Epidermal melanocyte (primary cell): ENCODE results near the gene OTX2.

Source experiments
- DNase-seq: peaks from one replicate; pipeline ENCODE4 v3.0.0; 2011; ENCODE audit warnings: low spot score; ENCODE audit not compliant: insufficient read length

The OTX2 gene

GRCh38 chr14:56810147-56810719 is at the start of gene OTX2:
OTX2 (minus strand) TSS chr14:56810479; CDS start chr14:56805456, 5,023 bp downstream.
- DNase-seq: no peak

DNA sequence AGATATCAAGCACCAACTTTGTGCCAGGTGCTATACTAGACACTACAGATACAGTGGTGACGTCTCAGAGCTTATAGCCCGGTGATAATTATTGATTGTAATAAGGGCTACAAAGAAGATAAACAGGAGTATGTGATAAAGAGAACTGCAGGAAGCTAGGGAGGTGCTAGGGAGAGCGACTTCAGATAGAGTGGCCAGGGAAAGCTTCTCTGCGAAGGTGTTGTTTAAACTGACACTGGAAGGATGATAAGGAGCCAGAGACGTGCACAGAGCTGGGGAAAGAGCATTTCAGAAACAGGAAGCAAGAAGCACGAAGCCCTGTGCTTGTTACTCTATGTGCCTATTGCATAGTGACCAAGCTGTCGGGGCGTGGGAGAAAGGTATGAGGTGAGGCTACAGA is 48.1 kb upstream of the OTX2 start:
- no peak for DNase-seq

- DNase-seq: no peak
Observed at GRCh38 chr14:56857216-56857615, 46.9 kb upstream of the OTX2 start.

GRCh38 chr14:56855891-56856461 is 45.7 kb upstream of the OTX2 start:
- no peak for DNase-seq

- no peak for DNase-seq
Observed at GRCh38 chr14:56854325-56854724, 44.0 kb upstream of the OTX2 start.

DNA sequence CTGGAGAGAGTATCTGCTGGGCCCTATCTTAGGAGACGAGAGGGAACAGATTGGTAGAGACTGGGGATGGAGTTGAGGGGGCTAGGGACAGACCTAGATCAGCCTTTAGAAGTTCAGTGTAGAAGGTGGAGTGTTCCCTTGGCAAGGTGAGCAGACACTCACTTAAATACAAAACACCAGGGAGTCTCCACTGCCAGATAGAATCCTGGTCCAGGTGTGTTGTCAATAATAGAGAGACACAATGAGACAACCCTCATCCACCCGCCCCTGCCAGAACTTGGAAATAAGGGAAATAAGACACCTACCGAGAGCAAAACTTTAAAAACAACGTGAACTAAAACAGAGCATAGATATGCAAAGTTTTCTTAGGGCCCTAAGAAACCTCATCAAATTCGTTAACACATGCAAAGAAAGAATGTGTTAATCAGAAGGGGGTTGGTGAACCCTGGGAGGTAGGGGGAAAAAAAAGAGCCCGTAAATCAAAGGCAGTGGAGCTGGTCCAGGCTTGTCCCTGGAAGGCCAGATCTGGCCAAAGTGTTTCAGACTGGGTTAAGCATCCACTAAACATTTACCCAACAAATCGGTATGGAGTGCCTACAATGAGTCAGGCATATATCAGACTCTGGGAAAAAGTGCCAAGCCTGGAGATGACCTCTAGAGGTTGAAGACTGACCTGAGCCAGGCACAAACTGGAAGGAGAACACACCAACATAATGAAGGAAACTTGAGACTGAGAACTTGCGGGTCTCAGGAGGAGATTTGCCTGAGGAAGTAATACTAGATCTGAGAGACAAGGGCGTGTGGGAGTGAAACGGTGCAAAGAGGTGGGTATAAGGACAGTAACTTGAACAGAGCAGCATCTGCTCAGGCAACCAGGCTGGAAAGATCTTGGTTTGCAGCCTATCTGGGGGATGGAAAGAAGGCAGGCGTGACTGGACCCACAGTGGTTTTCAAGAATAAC is 37.0 kb upstream of the OTX2 start:
- no peak for DNase-seq

DNA sequence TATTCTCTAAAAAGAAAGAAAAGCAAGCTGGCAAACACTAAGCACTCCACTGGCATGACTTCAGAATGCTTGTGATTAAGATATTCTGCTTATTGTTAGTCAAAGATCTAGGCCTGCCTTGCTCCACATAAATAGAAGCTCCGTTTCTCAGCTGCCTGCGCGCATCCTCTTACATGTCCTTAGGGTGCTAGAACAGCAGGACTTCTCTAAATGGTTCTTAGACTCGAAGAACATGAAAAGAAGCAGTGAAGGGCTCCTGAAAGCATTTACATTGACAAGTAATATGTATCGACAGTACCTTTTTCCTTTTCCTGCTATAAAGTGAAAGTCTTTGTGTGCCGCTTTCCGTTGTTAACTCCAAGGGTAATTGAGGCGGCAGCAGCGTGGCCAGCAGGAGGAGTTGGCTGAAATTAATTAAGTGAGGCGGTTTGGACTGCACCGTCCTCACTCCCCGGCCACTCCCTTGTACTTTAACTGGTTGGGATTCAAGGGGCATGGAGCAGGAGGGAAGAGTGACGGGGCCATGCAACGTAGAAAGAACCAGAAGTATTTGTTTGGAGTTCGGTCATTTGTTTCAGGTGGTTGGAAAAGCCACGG is 34.2 kb upstream of the OTX2 start:
- no peak for DNase-seq

DNA sequence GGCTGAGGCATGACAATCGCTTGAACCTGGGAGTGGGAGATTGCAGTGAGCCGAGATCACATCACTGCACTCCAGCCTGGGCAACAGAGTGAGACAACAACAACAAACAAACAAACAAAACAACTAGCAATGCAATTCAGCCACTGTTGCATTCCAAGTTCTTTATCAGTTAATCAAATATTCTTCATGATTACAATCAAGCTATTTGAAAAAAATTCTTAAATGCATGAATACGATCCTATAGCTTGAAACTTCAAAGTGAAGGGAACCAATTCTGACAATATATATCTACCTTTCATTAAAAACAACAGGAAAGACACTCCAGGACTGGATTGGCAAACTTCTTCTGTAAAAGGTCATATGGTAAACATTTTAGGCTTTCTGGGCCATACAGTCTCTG is 31.3 kb upstream of the OTX2 start:
- DNase-seq: no peak

DNA sequence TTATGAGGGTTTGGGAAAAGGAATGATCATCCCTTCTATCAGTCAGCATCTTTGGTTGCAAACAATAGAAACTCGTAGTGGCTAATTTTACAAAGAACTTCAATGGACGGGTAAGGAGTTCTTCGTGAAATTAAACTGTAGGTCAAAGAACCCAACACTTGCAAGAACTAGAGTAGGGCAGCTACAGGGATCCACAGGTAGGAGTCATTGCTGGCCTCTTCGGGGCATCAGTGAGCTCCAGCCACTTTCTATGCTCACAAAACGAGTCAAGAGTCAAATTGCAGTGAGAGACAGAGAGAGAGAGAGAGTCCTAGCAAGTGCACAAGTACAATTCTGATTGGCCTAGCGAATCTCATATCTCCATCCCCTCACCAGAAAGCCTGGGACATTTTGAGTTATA is 29.9 kb upstream of the OTX2 start:
- DNase-seq: no peak

GRCh38 chr14:56829151-56829550 is 18.9 kb upstream of the OTX2 start:
- no peak for DNase-seq

- no peak for DNase-seq
Observed at GRCh38 chr14:56826214-56826613, 15.9 kb upstream of the OTX2 start.

GRCh38 chr14:56821805-56822610 is 11.7 kb upstream of the OTX2 start:
- DNase-seq: no peak

- DNase-seq: no peak
Observed at GRCh38 chr14:56821177-56821576, 10.9 kb upstream of the OTX2 start.

DNA sequence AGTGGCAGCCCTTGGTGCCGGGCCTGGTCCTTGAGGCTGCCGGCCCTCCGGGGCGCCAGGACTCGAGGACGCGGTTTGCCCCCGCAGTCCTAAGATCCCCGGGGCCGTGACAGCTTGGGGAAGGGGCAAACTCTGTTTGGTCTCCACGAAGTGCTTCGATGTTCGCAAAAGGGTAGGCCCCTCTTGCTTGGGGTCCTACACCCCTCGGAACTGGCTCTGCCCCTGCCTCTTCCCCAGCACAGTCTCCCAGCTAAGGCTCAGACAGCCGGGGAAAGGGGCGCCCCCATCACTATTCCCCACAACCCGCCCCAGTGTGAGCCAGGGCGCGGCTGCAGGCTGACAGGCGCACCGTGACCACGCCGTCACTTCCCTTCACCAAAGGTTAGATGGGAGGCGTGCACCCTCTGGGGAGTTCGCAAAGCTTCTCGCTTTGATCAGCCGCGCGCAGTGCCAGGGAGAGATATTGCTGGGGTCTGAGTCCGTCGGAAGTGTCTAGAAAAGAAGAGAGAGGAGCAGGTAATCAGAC is 7.2 kb upstream of the OTX2 start:
- no peak for DNase-seq

- no peak for DNase-seq
Observed at GRCh38 chr14:56816574-56817391, 6.5 kb upstream of the OTX2 start.

GRCh38 chr14:56815745-56816144 is 5.5 kb upstream of the OTX2 start:
- no peak for DNase-seq

DNA sequence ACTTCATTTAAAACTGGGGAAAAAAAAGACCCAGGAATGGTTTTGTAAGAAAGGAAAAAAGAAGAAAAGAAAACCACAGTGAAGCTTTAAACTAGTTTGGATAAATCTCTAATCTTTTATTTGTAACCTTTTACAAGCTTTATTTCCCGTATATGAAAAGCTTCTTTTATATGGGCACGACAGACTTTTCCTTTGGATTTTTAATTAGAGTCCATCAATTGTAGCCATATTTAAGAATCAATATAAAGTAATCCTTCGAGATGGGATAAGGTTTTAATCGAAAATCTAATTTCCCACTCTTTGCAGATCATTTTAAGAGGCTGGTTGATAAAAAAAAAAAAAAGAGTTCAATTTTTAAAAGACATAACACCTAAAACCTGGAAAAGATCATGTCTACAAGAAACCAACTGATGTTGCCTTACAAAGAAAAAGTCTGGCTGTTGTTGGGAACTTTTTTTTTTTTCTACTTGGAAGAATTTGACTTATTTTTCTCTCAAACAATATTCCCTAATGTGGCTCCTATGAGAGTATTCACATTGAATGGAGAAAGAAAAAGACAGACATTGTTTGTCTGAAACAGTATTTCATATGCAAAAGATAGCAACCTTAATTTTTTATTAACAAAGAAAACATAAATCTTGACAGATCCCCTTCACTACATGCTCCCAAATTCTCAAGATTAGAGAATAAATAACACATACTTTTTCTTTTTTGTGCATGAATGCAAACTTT is 4.9 kb upstream of the OTX2 start:
- DNase-seq: no peak

DNA sequence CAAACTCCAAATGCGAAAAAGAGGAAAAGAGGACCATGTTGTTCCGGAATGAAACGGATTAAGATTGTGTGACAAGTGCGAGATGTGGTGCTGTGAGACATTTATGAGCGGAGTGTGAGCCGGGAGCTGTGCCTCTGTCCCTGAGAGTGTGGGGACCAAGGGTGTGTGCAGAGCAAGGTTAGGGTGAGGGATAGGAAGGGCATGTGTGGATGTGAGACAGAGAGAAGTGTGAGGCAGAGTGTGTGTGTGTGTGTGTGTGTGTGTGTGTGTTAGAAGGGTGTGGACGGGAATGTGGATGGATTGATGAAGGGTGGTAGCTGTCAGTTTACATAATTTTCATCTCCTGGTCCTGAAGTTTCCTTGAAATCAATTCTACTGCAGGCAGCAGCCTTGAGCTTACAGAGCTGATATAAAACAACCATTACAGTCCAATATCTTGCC is 4.3 kb upstream of the OTX2 start:
- no peak for DNase-seq

- DNase-seq: no peak
Observed at GRCh38 chr14:56813143-56813551, 2.9 kb upstream of the OTX2 start.
